WTC11 (cell line): Measurements from ENCODE around the gene WRAP73.

Source experiments
- CTCF ChIP-seq: fragments of 200-600 bp; IDR thresholded peaks from 2 replicates; pipeline ENCODE4 v1.8.0; 2022; ENCODE audit warnings: antibody characterized with exemption
- NFYB ChIP-seq: sonication (generic); formaldehyde crosslinking; conservative IDR thresholded peaks from 2 replicates; pipeline ENCODE4 v1.8.0; 2022; ENCODE audit warnings: low read depth, missing genetic modification reagents
- PREB ChIP-seq: sonication (generic); formaldehyde crosslinking; IDR thresholded peaks from 2 replicates; pipeline ENCODE4 v1.8.1; 2022; ENCODE audit warnings: mild to moderate bottlenecking, missing genetic modification reagents, moderate library complexity, borderline replicate concordance
- TEAD4 ChIP-seq: sonication (generic); formaldehyde crosslinking; IDR thresholded peaks from 2 replicates; pipeline ENCODE4 v1.8.0; 2022; ENCODE audit warnings: mild to moderate bottlenecking, missing genetic modification reagents

- no peak for TF ChIP-seq PREB
- no peak for TF ChIP-seq CTCF
- no peak for TF ChIP-seq TEAD4
- no peak for TF ChIP-seq NFYB
Measured at GRCh38 chr1:3617806-3618345, 32.0 kb downstream of the WRAP73 start.
